Neuron (in vitro differentiated cells): ENCODE measurements around the gene GLIS1.

Experiments used
- H2AFZ ChIP-seq: one replicate; pipeline ENCODE4 v1.6.1; 2013; ENCODE audit warnings: low read depth, mild to moderate bottlenecking, inconsistent platforms, low read length, moderate library complexity
- H3K27me3 ChIP-seq: one replicate; pipeline ENCODE4 v1.6.1; 2013; ENCODE audit warnings: low read length; ENCODE audit not compliant: insufficient read depth
- H3K36me3 ChIP-seq: one replicate; pipeline ENCODE4 v1.6.1; 2013; ENCODE audit warnings: low read length; ENCODE audit not compliant: insufficient read depth
- H3K4me1 ChIP-seq: one replicate; pipeline ENCODE4 v1.6.1; 2013; ENCODE audit warnings: low read length; ENCODE audit not compliant: insufficient read depth
- H3K4me3 ChIP-seq: 2 replicates; pipeline ENCODE4 v1.5.1; 2013; ENCODE audit warnings: mild to moderate bottlenecking, low read length, moderate library complexity
- H3K9me3 ChIP-seq: one replicate; pipeline ENCODE4 v1.6.1; 2013; ENCODE audit warnings: low read length

GLIS1 gene

DNA sequence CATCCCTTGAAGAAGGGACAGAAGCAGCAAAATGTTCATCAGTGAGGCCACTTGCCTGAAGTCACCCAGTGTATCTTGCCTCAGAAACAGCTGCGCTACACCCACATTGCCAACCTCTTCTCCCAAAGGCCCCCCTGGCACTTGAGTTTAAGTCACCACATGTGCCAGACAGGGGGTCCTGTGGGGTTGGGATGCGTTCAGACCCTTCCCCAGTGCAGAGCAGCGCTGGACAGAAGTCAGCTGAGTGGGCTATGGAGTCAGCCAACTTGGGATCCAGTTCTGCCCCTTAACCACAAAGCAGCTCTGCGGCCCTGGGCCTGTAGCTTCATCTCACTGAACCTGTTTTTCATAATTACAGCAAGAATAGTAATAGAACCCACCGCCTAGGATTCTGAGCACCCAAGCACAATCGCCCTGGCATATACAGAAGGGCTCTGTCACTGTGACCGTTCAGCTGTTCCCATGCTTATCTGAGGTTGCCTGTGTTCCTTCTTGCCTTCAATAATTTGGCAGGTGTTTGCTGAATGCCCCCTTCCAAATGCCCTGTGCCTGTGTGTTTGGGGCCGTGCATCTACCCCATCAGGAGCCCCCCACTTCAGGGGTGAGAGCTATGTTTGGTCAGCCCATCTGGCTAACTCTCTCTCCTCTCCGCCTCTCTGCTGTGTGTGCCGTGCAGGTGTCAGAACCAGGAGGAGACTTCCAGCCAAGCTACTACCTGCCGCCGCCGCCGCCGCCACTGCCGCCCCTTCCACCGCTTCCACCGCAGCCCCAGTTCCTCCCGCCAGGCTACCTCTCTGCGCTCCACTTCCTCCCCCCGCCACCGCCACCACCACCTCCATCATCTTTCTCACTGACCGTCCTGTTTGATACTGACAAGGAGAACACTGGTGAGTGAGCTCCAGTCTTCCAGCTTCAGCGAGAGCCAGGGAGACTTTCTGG lies 274.7 kb downstream of the GLIS1 start:
- Histone ChIP-seq H2AFZ (no peak overlapping the region), H3K4me1 (no peaks in the 10 kb centered on the region), H3K36me3 (no peaks in the 10 kb centered on the region), H3K9me3 (peaks cover 2% of the 10 kb centered on the region), H3K4me3 (no peak overlapping the region), H3K27me3 (no peaks in the 10 kb centered on the region)

GRCh38 chr1:53462769-53463501 lies 276.0 kb downstream of the GLIS1 start:
- H3K36me3 ChIP-seq: no peaks in the 10 kb centered on the region

DNA sequence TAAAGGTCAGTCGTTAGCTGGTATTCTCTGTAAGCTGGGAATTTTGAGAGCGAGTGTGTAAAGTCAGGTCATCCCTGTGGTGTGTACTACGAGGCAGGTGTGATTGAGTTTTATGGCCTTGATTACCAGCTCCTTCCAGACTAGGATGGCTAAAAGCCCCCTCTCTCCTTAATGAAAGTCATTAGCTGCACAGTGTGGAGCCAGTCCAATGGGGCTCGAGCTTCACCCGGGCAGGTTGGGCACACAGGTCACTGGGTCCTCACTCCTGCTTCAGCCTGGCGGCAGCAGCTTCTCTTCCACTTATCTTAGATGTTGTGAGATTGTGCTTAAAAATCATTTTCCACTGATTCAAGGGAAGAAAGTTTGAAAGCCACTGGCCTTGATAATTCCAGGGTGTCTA lies 276.8 kb downstream of the GLIS1 start:
- H3K4me1 ChIP-seq: no peaks in the 10 kb centered on the region
- no peaks in the 10 kb centered on the region for H3K36me3 ChIP-seq
- H2AFZ ChIP-seq: no peak overlapping the region

More at GRCh38 chr1:53462769-53463501, 276.0 kb downstream of the GLIS1 start:
- Histone ChIP-seq H3K27me3 (no peaks in the 10 kb centered on the region), H2AFZ (no peak overlapping the region), H3K9me3 (peaks cover 3% of the 10 kb centered on the region), H3K4me1 (no peaks in the 10 kb centered on the region), H3K4me3 (no peak overlapping the region)

GRCh38 chr1:53461323-53462044 lies 277.5 kb downstream of the GLIS1 start:
- Histone ChIP-seq H3K4me1 (no peaks in the 10 kb centered on the region), H3K36me3 (no peaks in the 10 kb centered on the region), H2AFZ (no peak overlapping the region), H3K4me3 (no peak overlapping the region), H3K27me3 (no peaks in the 10 kb centered on the region), H3K9me3 (peaks cover 3% of the 10 kb centered on the region)

More for the DNA sequence above, 276.8 kb downstream of the GLIS1 start:
- H3K9me3 ChIP-seq: peaks cover 3% of the 10 kb centered on the region
- no peaks in the 10 kb centered on the region for H3K27me3 ChIP-seq
- H3K4me3 ChIP-seq: no peak overlapping the region

DNA sequence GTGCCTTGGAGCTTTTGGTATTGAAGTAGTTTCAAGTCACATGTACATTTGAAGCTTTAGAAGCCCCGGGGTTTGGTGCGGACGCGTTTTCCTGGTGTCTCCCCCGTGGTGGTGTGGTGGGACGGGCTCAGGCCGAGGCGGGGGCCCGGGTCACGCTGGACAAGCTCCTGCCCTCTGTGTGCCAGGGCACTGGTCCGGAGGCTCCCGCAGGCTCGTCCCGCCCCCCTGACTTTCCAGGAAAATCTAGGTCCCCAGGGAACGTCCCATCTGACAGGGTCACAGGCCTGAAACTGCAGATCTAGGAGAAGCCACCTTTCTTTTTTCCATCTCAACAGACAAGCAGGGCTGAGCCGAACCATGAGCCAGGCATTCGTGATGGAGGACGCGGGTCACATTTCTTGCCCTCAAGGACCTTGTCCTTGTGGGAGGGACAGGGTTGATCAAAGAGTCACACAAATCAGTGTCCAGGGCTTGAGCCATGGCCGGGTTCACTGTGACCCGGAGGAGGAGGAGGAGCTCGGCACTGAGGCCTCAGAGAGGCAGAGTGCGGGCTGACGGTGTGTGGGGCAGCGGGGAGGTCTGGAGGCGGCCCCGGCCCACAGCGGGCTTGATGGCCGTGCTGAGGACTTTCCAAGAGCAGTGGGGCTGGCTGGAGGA lies 278.2 kb downstream of the GLIS1 start:
- Histone ChIP-seq H3K27me3 (no peaks in the 10 kb centered on the region), H3K4me1 (no peaks in the 10 kb centered on the region)

DNA sequence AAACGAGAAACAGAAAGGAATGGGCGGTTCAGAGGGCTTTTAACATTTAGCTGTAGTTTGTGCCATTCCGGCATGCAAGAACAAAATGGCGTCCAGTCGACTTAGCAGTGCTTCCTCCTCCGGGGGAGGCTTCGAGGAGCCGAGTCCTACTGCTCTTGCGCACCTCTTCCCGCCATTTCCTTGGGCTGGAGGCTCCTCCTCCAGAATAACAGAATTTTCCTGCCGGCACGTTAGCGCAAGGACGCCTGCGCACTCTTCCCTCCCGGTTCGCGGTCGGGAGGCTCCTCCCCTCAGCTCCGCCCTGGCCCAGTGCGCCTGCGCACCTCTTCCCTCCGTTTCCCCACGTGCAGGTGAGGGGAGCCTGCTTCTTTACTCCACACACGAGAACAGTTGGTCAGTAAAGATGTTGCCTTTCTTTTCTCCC lies 278.7 kb downstream of the GLIS1 start:
- Histone ChIP-seq H2AFZ (no peak overlapping the region), H3K27me3 (no peaks in the 10 kb centered on the region), H3K4me1 (no peaks in the 10 kb centered on the region), H3K36me3 (no peaks in the 10 kb centered on the region), H3K4me3 (no peak overlapping the region), H3K9me3 (peaks cover 3% of the 10 kb centered on the region)

More for the DNA sequence above, 278.2 kb downstream of the GLIS1 start:
- H3K9me3 ChIP-seq: peaks cover 3% of the 10 kb centered on the region
- H2AFZ ChIP-seq: no peak overlapping the region
- H3K4me3 ChIP-seq: no peak overlapping the region
- no peaks in the 10 kb centered on the region for H3K36me3 ChIP-seq

GRCh38 chr1:53459321-53460175 lies 279.4 kb downstream of the GLIS1 start, which contains the start of gene DMRTB1:
TSS of gene DMRTB1 (plus strand) at chr1:53459399. CDS start at chr1:53459454, 55 bp downstream.
- H3K9me3 ChIP-seq: peaks cover 3% of the 10 kb centered on the region
- no peaks in the 10 kb centered on the region for H3K4me1 ChIP-seq
- H3K27me3 ChIP-seq: no peaks in the 10 kb centered on the region
- no peak within 1 kb of the TSS for H2AFZ ChIP-seq
- H3K36me3 ChIP-seq: no peaks in the 10 kb centered on the region
- no peak within 1 kb of the TSS for H3K4me3 ChIP-seq

- Histone ChIP-seq H2AFZ (no peak overlapping the region), H3K4me1 (no peaks in the 10 kb centered on the region), H3K27me3 (peaks cover 3% of the 10 kb centered on the region), H3K4me3 (no peak overlapping the region), H3K36me3 (no peaks in the 10 kb centered on the region), H3K9me3 (peaks cover 3% of the 10 kb centered on the region)
These were observed 280.3 kb downstream of the GLIS1 start for GRCh38 chr1:53458634-53459033.
